Measurements from ENCODE around the gene CCDC188.

The CCDC188 gene

DNA sequence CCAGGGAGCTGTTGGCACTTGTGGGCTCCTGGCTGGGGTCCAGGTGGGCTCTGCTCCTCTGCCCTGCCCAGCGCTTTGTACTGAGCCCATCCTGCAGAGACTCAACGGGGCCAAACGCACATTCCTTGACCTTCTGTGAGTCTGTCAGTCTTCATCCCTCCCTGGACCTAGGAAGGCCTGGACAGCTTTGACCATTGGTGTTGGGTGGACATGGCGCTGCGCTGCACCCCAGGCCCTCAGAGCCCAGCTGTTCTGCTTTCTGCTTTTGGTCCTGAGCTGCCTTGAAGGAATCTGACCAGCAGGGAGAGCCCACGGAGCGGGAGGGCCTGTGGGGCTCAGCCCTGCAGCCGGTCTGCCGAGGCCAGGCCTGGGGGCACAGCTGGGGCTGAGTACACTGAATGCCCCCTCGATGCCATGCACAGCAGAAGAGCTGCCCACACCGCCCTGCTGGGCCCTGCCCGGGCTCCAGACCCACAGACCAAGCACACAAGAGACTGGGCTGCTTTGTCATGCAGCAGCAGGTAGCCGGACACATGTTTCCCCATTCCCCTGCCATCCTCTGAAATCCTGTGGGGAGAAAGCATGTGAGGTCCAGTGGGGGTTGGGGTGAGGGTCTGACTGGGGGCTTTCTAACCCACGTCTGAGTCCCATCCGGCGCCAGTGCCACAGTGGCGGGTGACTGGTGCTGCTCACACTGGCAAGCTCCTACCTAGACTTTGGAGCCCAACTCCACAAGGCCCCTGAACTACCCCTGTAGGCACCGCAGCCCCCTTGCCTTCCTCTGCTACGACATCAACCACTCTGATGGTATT is 24.1 kb upstream of the CCDC188 start:
- H4K20me1 ChIP-seq (ENCODE audit: insufficient read depth, low read length), result no peaks in the 10 kb centered on the region
- no peaks in the 10 kb centered on the region for H3K79me2 ChIP-seq (ENCODE audit: insufficient read depth, low read length)
- TF ChIP-seq, protein P1, sequence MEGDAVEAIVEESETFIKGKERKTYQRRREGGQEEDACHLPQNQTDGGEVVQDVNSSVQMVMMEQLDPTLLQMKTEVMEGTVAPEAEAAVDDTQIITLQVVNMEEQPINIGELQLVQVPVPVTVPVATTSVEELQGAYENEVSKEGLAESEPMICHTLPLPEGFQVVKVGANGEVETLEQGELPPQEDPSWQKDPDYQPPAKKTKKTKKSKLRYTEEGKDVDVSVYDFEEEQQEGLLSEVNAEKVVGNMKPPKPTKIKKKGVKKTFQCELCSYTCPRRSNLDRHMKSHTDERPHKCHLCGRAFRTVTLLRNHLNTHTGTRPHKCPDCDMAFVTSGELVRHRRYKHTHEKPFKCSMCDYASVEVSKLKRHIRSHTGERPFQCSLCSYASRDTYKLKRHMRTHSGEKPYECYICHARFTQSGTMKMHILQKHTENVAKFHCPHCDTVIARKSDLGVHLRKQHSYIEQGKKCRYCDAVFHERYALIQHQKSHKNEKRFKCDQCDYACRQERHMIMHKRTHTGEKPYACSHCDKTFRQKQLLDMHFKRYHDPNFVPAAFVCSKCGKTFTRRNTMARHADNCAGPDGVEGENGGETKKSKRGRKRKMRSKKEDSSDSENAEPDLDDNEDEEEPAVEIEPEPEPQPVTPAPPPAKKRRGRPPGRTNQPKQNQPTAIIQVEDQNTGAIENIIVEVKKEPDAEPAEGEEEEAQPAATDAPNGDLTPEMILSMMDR (IDR thresholded peaks at IDR 0.05; ENCODE audit: low read length), result no peak
- no peak for TF ChIP-seq EZH2 (IDR thresholded peaks at IDR 0.05; ENCODE audit: borderline replicate concordance, low read length)
- no peak overlapping the region for H3K9ac ChIP-seq (ENCODE audit: low read length)
- H3K4me3 ChIP-seq (ENCODE audit: low read depth, low read length, poor library complexity, severe bottlenecking), result no peak overlapping the region
- H3K4me2 ChIP-seq (ENCODE audit: low read length), result no peak overlapping the region
- no peaks in the 10 kb centered on the region for H3K36me3 ChIP-seq (ENCODE audit: insufficient read depth, low read length)
- no peak overlapping the region for H3K27ac ChIP-seq (ENCODE audit: low read depth, low read length, poor library complexity, severe bottlenecking)
- no peaks in the 10 kb centered on the region for H3F3A ChIP-seq (ENCODE audit: insufficient read depth, low read length)
- H3K27me3 ChIP-seq (ENCODE audit: insufficient read depth, low read length), result 0 out of 2 replicates have a peak, but pooled peaks cover 11% of the 10 kb centered on the region
- no peaks in the 10 kb centered on the region for H3K9me3 ChIP-seq (ENCODE audit: low read length)
- H3K9me2 ChIP-seq (ENCODE audit: low read depth, low read length), result no peaks in the 10 kb centered on the region
- H3K4me1 ChIP-seq (ENCODE audit: insufficient read depth, low read length, severe bottlenecking), result no peaks in the 10 kb centered on the region
- H2AFZ ChIP-seq (ENCODE audit: low read length), result no peak overlapping the region

DNA sequence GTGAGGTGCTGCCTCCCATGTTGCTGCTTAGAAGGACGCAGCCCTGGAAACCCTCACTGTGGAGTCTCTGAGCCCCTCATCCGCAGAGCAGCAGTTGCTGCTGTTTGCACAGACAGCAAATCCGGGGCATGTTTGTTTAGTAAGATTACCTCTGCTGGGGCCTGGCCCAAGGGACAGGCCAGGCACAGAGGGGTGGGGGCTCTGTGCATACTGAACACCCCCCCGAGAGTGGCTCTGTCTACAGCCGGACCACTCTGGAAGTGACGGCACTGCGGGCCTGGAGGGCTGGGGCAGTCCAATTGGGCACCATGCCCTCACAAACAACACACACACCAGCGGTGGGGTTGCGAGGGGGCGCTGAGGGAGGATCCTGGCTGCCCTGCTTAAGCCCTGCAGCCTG is 22.9 kb upstream of the CCDC188 start:
- Histone ChIP-seq H3F3A (ENCODE audit: insufficient read depth, low read length) (no peaks in the 10 kb centered on the region), H2AFZ (ENCODE audit: low read length) (no peak overlapping the region), H3K27me3 (ENCODE audit: insufficient read depth, low read length) (0 out of 2 replicates have a peak, but pooled peaks cover 11% of the 10 kb centered on the region), H3K4me2 (ENCODE audit: low read length) (no peak overlapping the region), H3K79me2 (ENCODE audit: insufficient read depth, low read length) (no peaks in the 10 kb centered on the region), H3K9ac (ENCODE audit: low read length) (no peak overlapping the region), H3K4me1 (ENCODE audit: insufficient read depth, low read length, severe bottlenecking) (no peaks in the 10 kb centered on the region), H3K9me2 (ENCODE audit: low read depth, low read length) (no peaks in the 10 kb centered on the region), H3K27ac (ENCODE audit: low read depth, low read length, poor library complexity, severe bottlenecking) (no peak overlapping the region), H4K20me1 (ENCODE audit: insufficient read depth, low read length) (no peaks in the 10 kb centered on the region), H3K36me3 (ENCODE audit: insufficient read depth, low read length) (no peaks in the 10 kb centered on the region), H3K4me3 (ENCODE audit: low read depth, low read length, poor library complexity, severe bottlenecking) (no peak overlapping the region), H3K9me3 (ENCODE audit: low read length) (no peaks in the 10 kb centered on the region)
- TF ChIP-seq EZH2 (IDR thresholded peaks at IDR 0.05; ENCODE audit: borderline replicate concordance, low read length), result no peak
- TF ChIP-seq, protein P1 (IDR thresholded peaks at IDR 0.05; ENCODE audit: low read length), result no peak

DNA sequence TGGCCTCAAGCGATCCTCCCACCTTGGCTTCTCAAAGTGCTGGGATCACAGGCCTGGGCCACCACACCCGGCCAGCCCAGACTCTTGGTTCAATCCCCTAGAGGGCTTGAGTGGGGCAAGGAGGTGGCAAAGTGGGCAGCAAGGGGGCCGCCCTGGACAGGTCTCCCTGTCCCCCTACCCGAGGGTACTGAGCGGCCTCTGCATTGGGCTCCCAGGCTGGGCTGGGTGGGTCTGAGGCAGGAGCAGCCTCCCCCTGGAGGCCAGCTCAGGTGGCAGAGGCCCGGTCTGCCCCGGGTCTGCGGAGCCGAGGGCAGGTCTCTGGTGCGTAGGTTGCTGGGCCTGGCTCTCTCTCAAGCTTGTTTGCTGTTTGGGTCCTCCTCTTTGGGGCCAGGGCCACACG is 22.4 kb upstream of the CCDC188 start:
- Histone ChIP-seq H3K4me1 (ENCODE audit: insufficient read depth, low read length, severe bottlenecking) (no peaks in the 10 kb centered on the region), H3K79me2 (ENCODE audit: insufficient read depth, low read length) (no peaks in the 10 kb centered on the region), H3K9me3 (ENCODE audit: low read length) (no peaks in the 10 kb centered on the region), H3K9ac (ENCODE audit: low read length) (no peak overlapping the region), H3K36me3 (ENCODE audit: insufficient read depth, low read length) (no peaks in the 10 kb centered on the region), H2AFZ (ENCODE audit: low read length) (no peak overlapping the region), H4K20me1 (ENCODE audit: insufficient read depth, low read length) (no peaks in the 10 kb centered on the region), H3K27ac (ENCODE audit: low read depth, low read length, poor library complexity, severe bottlenecking) (no peak overlapping the region), H3K27me3 (ENCODE audit: insufficient read depth, low read length) (0 out of 2 replicates have a peak, but pooled peaks cover 11% of the 10 kb centered on the region), H3K4me2 (ENCODE audit: low read length) (no peak overlapping the region), H3F3A (ENCODE audit: insufficient read depth, low read length) (no peaks in the 10 kb centered on the region), H3K4me3 (ENCODE audit: low read depth, low read length, poor library complexity, severe bottlenecking) (no peak overlapping the region), H3K9me2 (ENCODE audit: low read depth, low read length) (no peaks in the 10 kb centered on the region)
- no peak for TF ChIP-seq EZH2 (IDR thresholded peaks at IDR 0.05; ENCODE audit: borderline replicate concordance, low read length)
- TF ChIP-seq, protein P1 (IDR thresholded peaks at IDR 0.05; ENCODE audit: low read length), result no peak

Measured in OCI-LY1 (cell line).